8988T (cell line): ENCODE data around the gene NUMB.

ENCODE experiments used
- DNase-seq: peaks from one replicate; pipeline ENCODE4 v3.0.0; 2011

The NUMB gene

GRCh38 chr14:73241481-73242165, 216.7 kb downstream of the NUMB start:
- DNase-seq, result peak; percentile 24

DNA sequence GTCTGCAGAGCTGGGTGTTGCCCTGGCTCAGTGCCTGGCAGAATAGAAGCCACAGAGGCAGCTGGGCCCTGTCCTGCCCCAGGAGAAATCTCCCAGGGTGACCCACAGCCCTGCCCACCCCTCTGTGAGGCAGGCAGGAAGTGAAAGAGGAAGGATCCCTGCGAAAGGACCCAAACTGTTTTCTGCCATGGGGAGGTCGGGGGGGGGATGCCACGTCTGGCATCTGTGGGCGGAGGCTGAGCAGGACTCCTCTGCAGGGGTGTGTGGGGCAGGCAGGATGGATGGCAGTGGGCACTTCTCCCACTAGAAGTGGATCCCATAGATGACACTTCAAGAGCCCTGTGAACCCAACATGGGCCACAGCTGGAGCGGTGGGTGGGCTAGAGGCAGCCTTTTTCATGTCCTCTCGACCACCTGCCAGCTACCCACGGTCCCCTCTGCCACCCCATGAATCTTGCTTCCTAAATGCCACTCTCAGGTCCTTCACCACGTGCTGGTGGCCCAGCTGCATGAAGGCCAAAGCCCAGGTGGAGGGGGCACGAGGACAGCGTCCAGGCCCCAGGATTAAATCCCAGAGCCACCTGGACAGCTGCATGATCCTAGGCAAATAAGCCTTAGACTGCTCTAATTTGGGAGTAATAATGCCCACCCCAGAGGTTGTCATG, 217.4 kb downstream of the NUMB start:
- no peak for DNase-seq

- peak; percentile 18 for DNase-seq
Observed at GRCh38 chr14:73239393-73240241, 218.7 kb downstream of the NUMB start.

- DNase-seq, result peak; percentile 18
Observed at GRCh38 chr14:73238941-73239340, 219.4 kb downstream of the NUMB start.

DNA sequence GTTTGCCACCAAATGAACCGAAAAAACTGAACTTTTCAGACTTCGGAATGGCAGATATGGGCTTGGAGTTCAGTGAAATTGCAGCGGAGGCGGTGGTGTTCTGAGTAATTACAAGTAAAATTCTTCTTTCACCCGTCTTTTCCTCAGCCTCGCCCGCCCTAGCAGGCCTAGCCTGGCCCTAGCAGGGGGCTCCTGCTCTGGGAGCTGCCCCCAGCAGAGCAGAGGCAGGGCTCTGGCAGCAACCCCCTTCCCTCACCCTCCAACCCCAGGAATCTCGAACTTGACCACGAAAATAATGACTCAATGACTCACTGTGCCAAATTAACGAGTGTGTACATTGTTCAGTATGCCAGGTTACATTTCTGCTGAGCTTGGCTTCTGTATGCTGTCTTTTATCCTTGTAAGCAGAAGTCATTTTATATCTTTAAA, 219.9 kb downstream of the NUMB start:
- no peak for DNase-seq

DNA sequence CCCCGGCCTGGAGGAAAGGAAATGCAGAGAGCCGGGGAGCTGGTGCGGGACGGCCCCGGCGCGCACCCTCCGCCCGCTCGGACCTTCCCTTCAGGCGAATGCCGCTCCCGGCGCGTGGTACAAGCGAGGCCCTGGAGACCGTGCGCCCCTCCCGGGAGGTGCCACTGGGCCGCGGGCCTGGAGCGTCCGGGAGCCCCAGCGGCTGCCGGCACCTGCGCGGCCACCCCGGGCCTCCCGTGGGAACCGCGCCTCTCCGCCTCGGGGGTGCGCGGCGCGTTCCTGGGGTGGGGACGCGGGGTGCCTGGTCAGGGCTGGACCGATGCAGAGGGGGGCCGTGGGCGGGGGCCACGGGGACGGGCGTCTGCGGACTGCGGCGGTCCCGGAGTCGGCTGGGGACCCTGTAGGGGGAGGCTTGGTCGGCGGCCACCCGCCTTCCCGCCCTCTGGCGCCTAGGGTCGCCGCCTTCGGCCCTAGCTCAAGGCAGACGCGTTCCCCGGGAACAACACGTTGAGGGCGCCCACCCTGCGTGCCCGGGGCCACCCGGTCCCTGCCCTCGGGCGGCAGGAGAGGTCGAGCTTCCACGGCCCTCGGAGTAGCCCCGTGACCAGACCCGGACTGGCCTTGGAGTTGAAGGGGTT, 220.4 kb downstream of the NUMB start:
- DNase-seq, result peak; percentile 59

DNA sequence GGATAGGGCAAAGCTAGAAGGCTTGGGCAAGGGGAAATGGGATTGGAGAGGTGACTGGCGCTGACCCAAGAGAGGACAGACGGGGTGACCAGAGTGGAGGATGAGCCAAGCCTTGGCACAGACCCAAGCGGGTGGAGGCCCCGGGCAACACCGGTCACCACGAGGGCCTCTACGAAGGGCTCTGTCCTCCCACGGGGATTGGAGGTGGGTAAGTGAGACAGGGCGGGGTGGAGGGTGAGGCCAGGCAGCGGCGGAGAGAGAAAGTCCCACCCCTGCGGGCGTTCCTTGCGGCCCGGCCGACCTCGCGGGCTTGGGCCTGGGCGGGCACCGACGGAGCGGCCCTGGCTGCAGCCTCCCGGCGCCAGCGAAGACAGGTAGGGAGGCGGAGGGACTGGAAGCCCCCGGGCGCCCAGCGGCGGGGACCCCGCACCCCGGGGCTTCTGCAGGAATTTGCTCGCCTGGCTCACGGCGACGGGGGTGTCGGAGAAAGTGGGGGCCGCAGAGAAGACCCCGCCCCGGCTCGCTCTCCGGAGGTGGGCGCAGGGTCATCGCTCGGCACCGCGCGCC, 221.0 kb downstream of the NUMB start, which contains the start of gene PAPLN:
TSS of gene PAPLN (plus strand) at position 288 of the 567 bp plus-strand sequence. CDS start 2,273 bp downstream, outside the sequence.
- DNase-seq, result peak; percentile 55

- no peak for DNase-seq
Observed at GRCh38 chr14:73236752-73237218, 221.6 kb downstream of the NUMB start.

- no peak for DNase-seq
Observed at GRCh38 chr14:73236157-73236556, 222.2 kb downstream of the NUMB start.

GRCh38 chr14:73235531-73236155, 222.7 kb downstream of the NUMB start:
- no peak for DNase-seq

DNA sequence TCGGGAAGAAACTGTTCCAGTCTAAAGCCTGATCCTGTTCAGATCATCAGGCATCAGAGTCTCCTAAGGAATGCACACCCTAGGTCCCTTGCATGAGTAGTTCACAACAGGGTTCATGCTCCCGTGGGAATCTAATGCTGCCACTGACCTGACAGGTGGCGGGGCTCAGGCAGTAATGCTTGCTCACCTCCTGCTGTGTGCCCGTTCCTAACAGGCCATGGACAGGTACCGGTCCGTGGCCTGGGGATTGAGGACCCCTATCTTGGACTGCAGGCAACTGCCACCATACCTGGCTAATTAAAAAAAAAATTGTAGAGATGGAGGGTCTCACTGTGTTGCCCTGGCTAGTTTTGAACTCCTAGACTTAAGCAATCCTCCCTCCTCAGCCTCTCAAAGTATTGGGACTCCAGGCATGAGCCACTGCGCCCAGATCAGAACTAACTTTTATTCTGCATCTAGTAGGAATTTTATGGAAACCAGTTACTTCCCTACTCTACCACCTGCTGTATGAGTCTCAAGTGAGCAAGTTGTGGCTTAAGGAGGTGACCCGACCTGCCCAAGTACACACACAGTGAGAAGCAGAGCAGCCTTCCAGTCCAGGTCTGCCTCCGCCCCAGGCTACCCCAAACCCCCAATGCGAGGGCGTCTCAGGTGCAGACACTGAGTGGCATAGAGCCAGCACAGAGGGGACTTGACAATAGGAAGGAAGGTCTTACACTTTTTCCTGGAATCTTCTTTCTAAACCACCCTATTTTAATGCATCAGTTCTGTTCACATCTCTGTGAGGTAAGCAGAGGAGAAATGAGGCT, 223.6 kb downstream of the NUMB start:
- no peak for DNase-seq

DNA sequence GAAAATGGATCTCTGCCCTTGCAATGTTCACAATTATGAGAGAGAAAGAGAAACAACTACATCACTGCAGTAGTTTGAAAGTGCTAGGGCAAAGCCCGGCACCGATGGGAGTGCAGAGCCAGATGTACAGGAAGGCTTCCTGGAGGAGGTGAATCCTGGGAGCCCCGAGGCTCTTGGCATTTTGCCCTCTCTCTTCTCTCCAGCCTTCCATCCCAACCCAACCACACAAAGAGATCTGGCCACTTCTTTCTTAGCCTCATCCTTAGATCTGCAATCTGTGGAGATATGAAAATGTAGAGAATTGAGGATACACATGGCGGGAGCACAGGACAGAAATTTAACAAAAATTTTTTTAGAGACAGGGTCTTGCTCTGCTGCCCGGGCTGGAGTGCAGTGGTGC, 224.3 kb downstream of the NUMB start:
- no peak for DNase-seq

DNA sequence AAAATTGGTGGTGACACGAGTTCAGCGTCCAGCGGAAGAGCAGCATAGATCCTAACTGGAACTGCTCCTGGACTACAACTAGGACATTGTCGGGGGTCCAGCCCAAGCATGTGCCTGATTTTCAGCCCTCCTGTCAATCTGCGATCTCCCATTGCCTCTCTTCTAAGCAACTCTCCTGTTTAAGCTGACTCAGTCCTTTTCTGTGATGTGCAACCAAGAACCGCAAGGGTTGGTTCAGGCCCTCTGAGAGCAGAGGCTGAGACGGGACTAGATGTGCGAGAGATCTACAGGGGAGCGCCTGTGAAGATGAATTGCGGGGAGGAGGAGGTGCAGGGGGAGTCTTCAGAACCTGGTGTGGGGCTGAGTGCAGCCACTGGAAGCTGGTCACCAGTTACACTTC, 224.8 kb downstream of the NUMB start:
- DNase-seq, result no peak

- DNase-seq, result no peak
Observed at GRCh38 chr14:73232984-73233383, 225.4 kb downstream of the NUMB start.

- DNase-seq, result peak; percentile 81
Observed at GRCh38 chr14:73231981-73232851, 226.1 kb downstream of the NUMB start.

DNA sequence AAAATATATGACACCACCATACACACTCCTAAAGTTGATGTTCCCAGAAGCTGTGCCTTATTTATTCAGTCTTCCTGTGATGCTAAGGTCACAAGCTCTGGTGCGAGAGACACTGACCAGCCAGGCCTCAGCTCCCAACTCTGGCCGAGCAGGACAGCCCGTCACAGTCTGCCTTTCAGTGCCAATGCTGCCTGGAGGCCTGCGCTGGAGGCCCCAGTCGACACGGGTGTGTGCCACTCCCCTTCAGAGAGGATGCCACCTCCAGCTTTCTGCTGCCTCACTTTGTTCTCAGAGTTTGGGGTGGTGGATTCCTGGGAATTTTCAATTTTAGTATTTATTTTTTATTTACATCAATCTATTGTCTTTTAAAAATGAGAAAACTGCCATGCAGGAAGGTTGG, 228.3 kb downstream of the NUMB start:
- DNase-seq, result no peak

- DNase-seq, result no peak
Observed at GRCh38 chr14:73227812-73228781, 230.2 kb downstream of the NUMB start.

- DNase-seq, result no peak
Observed at GRCh38 chr14:73225496-73225895, 232.8 kb downstream of the NUMB start.
